Ascending aorta (tissue), 2 donors: Measurements from ENCODE around the gene MVB12B. TPM values are rescaled to one million over a fixed set of nuclear protein-coding genes. Genes with fewer than 3 reads are reported as not detected.

Experiments used
- DNase-seq, 2 donors: peaks; one replicate each; pipeline ENCODE4 v3.0.0-alpha.2; 2019; ENCODE audit warnings: low spot score in 2 of 2
- H3K27ac ChIP-seq, 2 donors: fragments of 200-600 bp; sonication (generic); one replicate each; pipeline ENCODE4 v1.5.1; 2016 to 2017; ENCODE audit warnings: mild to moderate bottlenecking in 1 of 2
- H3K27me3 ChIP-seq: fragments of 200-600 bp; sonication (generic); one replicate; pipeline ENCODE4 v1.5.1; 2017
- H3K36me3 ChIP-seq, 2 donors: fragments of 200-600 bp; sonication (generic); one replicate each; pipeline ENCODE4 v1.5.1; 2016
- H3K4me1 ChIP-seq, 2 donors: fragments of 200-600 bp; sonication (generic); one replicate each; pipeline ENCODE4 v1.5.1; 2016 to 2017; ENCODE audit warnings: mild to moderate bottlenecking in 1 of 2
- H3K4me3 ChIP-seq, 2 donors: fragments of 200-600 bp; sonication (generic); one replicate each; pipeline ENCODE4 v1.5.1; 2016 to 2017; ENCODE audit warnings: mild to moderate bottlenecking in 1 of 2
- H3K9me3 ChIP-seq, 2 donors: fragments of 200-600 bp; sonication (generic); one replicate each; pipeline ENCODE4 v1.5.1; 2016
- CTCF ChIP-seq, 3 experiments: fragments of 200-600 bp in 2 of 3; fragments of 450-650 bp in 1 of 3; sonication (generic) in 2 of 3; IDR thresholded peaks; one replicate each; pipeline ENCODE4 v1.5.1; 2016 to 2019; ENCODE audit warnings: antibody characterized with exemption in 3 of 3, mild to moderate bottlenecking in 1 of 3, moderate library complexity in 1 of 3
- intact Hi-C: fragments of 100-400 bp; cut with DNase I; formaldehyde crosslinking; loops from one replicate; pipeline ENCODE4 v1.15.1; 2023
- total RNA-seq: library from RNA; depleted of rRNA; stranded (reverse); fragments of >200 nt; gene quantifications from one replicate; pipeline ENCODE4 v1.1.0, GENCODE V29; 2016

Gene MVB12B
- total RNA-seq, 1 donor from 2014 or later, result 9.4 TPM

- Histone ChIP-seq H3K9me3 (no peaks in the 10 kb centered on the region), H3K4me1 (peaks cover 0 to 3% of the 10 kb centered on the region in 2 donors), H3K36me3 (peaks cover 0 to 4% of the 10 kb centered on the region in 2 donors), H3K27ac (no peak overlapping the region), H3K4me3 (no peak overlapping the region), H3K27me3 (no peaks in the 10 kb centered on the region)
- DNase-seq, result no peak
- TF ChIP-seq CTCF (IDR thresholded peaks at IDR 0.05), result no peak
- intact Hi-C loops, result no loop called here
These were observed 151.8 kb downstream of the MVB12B start for GRCh38 chr9:126478216-126478981.

- Histone ChIP-seq H3K9me3 (no peaks in the 10 kb centered on the region), H3K27ac (no peak overlapping the region), H3K4me3 (no peak overlapping the region), H3K27me3 (no peaks in the 10 kb centered on the region), H3K36me3 (peaks cover 0 to 10% of the 10 kb centered on the region in 2 donors), H3K4me1 (peaks cover 0 to 3% of the 10 kb centered on the region in 2 donors)
- TF ChIP-seq CTCF (IDR thresholded peaks at IDR 0.05), result no peak
- no peak for DNase-seq
- intact Hi-C loops, result no loop called here
These were observed 152.9 kb downstream of the MVB12B start for GRCh38 chr9:126479515-126479914.

DNA sequence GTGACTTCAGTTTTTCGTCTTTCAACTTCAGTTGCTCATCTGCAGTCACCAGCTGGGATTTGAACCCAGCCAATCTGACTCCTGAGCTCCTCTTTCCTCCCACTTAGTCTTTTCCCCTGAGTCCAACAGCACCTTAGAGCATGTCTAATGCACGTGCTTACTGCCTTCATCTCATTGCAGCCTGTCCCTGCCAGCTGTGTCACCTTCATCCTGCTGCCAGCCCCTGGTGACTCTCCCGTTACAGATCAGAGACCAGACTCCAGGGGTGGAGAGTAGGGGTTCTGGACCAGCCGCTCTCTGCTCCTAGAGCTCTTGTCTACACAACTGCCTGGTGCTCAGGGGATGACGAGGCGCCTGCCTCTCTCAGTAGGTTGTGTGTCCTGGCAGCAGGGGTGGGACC, 154.2 kb downstream of the MVB12B start:
- H3K27ac ChIP-seq, result no peak overlapping the region
- TF ChIP-seq CTCF (IDR thresholded peaks at IDR 0.05), result no peak
- intact Hi-C loops, result no loop called here
- no peak overlapping the region for H3K4me3 ChIP-seq
- DNase-seq, result no peak
- no peaks in the 10 kb centered on the region for H3K9me3 ChIP-seq
- H3K36me3 ChIP-seq, result peaks cover 0 to 10% of the 10 kb centered on the region in 2 donors
- H3K4me1 ChIP-seq, result peaks cover 0 to 3% of the 10 kb centered on the region in 2 donors
- H3K27me3 ChIP-seq, result no peaks in the 10 kb centered on the region

DNA sequence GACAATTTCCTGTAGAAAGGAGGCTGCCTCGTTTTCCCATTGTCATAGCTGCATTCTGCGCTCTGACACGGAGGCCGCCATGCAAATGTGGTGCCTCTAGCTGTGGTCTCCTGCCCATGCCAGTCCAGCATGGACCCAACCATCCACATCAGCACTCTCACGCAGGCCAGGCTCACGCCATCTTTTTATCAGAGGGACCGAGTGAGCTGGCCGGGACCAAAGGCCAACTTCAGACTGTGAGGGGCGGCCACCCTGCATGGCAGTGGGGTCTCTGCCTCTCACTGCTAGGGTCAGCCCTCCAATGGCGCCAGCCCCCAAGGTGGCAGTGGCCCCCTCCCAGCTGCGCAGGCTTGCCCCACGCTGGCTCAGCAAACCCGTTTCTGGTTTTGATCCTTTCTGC, 155.2 kb downstream of the MVB12B start:
- Histone ChIP-seq H3K27me3 (no peaks in the 10 kb centered on the region), H3K4me3 (peak overlapping the region; percentile 46 to 47), H3K27ac (peak overlapping the region; percentile 11 to 14), H3K4me1 (peaks cover 0 to 3% of the 10 kb centered on the region in 2 donors), H3K36me3 (peaks cover 0 to 10% of the 10 kb centered on the region in 2 donors), H3K9me3 (no peaks in the 10 kb centered on the region)
- no peak for TF ChIP-seq CTCF (IDR thresholded peaks at IDR 0.05)
- DNase-seq, result no peak
- intact Hi-C loops, result no loop called here

- Histone ChIP-seq H3K27me3 (no peaks in the 10 kb centered on the region), H3K27ac (peak overlapping the region; percentile 11 to 14), H3K4me1 (peaks cover 0 to 3% of the 10 kb centered on the region in 2 donors), H3K36me3 (peaks cover 0 to 10% of the 10 kb centered on the region in 2 donors), H3K9me3 (no peaks in the 10 kb centered on the region), H3K4me3 (peak overlapping the region; percentile 46 to 47)
- DNase-seq, result peak in 1 of 2 donors; percentile 26
- no peak for TF ChIP-seq CTCF (IDR thresholded peaks at IDR 0.05)
- intact Hi-C loops, result no loop called here
These were observed 155.9 kb downstream of the MVB12B start for GRCh38 chr9:126482361-126483044.
